Astrocyte of the spinal cord (primary cell): Measurements from ENCODE around the gene KSR1.
A peak's percentile ranks its signal among the peaks of the same experiment; 100 is the strongest.

Source experiments
- DNase-seq: peaks from one replicate; pipeline ENCODE4 v3.0.0; 2011; ENCODE audit warnings: low read depth, low spot score
- H3K4me3 ChIP-seq: 2 replicates; pipeline ENCODE4 v1.5.1; 2011; ENCODE audit warnings: low read depth, mild to moderate bottlenecking, low read length, moderate library complexity
- CTCF ChIP-seq: IDR thresholded peaks from 2 replicates; pipeline ENCODE4 v1.5.1; 2012; ENCODE audit warnings: low read depth, mild to moderate bottlenecking, low read length, inconsistent platforms
- in situ Hi-C: cut with HindIII; loops from 2 replicates; pipeline ENCODE4 v1.10.0; 2017; ENCODE audit warnings: low sequenced_read_pairs

The KSR1 gene

DNA sequence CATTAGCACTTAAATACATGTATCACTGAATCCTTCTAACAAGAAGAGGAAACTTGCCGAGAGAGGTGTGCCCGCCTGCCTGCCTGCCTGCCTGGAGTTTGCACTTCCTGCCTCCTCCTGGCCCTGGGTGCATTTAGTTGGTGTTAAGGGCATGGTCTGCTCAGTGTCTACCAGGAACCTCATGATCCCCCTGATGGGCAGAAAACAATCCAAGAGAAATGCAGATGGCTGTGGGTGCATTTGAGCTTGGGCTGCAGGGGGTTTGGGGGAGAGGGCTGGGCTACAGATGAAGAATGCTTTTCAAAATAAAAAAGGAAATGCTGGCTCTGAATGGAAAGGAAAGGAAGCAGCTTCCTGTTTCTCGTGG lies 10.1 kb downstream of the KSR1 start:
- DNase-seq: no peak
- in situ Hi-C loops: no loop called here
- no peak overlapping the region for H3K4me3 ChIP-seq
- TF ChIP-seq CTCF: no peak

DNA sequence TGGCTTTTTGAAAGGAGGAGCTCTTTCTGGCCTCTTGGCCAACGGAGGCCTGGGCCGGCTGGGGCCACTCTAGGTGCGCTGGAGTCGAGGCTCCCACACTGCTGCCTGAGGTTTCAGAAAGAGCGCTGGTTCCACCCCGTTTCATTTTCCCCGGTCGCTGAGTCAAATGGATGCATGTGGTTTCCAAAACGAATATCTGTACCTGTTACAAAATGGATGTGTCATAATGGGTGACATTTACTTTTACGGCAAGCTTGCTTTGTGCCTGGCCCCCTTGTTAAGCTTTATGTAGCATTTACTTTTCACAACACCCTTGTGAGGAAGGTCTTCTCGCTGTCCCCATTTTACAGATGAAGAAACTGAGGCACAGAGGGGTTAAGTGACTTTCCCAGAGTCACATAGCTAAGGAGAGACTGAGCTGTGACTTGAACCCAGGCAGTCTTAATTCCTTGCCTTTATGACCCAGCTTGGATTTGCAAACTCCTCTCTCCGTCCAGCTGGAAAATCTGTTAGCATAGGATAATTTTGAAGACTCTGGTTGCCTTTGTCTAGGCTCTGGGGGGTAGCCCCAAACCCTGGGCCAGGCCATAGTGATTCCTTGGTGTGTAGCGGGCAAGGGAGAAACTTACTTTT lies 10.6 kb downstream of the KSR1 start:
- DNase-seq: no peak
- no peak overlapping the region for H3K4me3 ChIP-seq
- in situ Hi-C loops: no loop called here
- no peak for TF ChIP-seq CTCF

- DNase-seq: no peak
- TF ChIP-seq CTCF: no peak
- no peak overlapping the region for H3K4me3 ChIP-seq
- in situ Hi-C loops: no loop called here
These were observed 13.0 kb downstream of the KSR1 start for GRCh38 chr17:27469256-27469655.

DNA sequence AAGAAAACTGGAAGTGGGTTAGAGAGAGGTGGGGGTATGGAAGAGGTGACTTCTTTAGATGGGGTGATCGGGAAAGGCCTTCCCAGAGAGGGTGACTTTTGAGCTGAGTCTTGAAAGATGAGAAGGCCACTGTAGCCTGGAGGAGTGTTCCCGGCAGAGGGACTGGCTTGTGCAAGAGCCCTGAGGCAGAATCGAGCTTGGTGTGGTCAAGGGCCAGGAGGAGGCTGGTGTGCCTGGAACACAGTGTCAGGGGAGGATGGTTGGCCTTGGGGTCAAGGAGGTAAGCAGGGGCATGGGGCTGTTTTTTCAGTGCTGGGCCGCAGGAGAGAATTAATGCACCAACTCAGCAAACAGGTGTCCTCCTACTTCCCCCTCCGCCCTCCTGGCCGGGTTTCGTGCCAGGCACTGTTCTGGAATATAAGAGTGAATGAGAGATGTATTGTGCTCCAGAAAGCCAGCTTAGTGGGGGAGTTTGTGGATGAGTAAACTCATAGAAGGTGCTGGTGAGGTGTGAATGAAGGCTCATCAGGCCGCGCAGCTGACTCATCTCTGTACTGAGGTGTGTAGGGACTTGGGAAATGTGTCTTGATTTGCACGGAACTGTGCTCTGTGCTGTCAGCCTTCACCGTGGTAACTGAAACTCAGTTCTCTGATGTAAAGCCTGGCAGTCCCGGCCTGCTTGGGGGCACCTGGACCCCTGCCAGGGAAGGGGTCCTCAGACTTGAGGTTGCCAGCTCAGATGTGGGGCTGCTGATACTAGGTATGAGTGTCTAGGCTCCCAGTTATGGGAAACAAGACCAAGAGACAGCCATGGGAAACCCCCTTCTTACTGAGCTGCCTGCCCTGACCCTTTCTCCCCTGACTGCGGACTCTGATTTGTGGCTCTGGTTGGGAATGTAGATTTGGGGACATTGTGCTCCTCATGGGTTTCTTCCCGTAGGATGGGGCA lies 15.3 kb downstream of the KSR1 start:
- in situ Hi-C loops: no loop called here
- no peak overlapping the region for H3K4me3 ChIP-seq
- DNase-seq: peak; percentile 31
- no peak for TF ChIP-seq CTCF

DNA sequence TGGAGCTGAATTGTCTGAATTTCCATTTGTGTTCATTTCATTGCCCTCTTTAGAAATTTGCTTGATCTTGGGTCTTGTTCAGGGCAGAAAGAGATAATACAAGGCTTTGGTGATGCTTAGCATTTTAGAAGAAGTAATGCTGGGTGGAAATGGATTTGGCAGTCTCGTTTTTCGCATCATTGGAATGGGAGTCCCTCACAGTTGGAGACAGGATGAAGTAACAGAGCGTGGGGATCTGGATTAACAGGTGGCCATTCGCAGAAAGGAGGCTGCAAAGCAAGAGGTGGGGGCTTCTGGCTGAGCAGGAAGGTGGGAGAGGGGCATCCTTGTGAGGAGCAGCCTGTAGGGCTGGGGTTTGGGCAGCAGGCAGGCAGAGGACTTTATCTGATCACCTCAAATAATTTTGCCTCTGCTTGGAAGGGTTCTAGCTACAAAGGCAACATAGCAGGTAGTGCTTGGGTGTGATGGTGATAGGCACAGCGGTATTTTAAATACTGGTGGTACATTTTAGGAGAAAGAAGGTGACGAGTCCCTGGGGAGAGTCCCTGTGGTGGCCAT lies 17.0 kb downstream of the KSR1 start:
- no peak overlapping the region for H3K4me3 ChIP-seq
- no peak for DNase-seq
- in situ Hi-C loops: no loop called here
- TF ChIP-seq CTCF: no peak

- TF ChIP-seq CTCF: no peak
- H3K4me3 ChIP-seq: no peak overlapping the region
- in situ Hi-C loops: no loop called here
- no peak for DNase-seq
These were observed 17.7 kb downstream of the KSR1 start for GRCh38 chr17:27473748-27474609.
